Activated CD8-positive, alpha-beta T cell treated with anti-CD3 and anti-CD28 coated beads for 36 hours (primary cell): ENCODE results near the gene RAB40C. TPM values are rescaled to one million over a fixed set of nuclear protein-coding genes. Genes with fewer than 3 reads are reported as not detected.

Source experiments
- ATAC-seq: fragments of 200-7000 bp; cut with Tn5 transposase; one replicate; pipeline ENCODE4 v1.10.0; 2021; ENCODE audit warnings: mild to moderate bottlenecking, moderate library complexity
- CTCF ChIA-PET: fragments of 350-600 bp; sonication (Branson Sonifier 250); formaldehyde crosslinking; loops from one replicate; lab custom pipeline; 2021; ENCODE audit warnings: antibody characterized with exemption; lab: Charles Lee
- POLR2A ChIA-PET: fragments of 350-600 bp; sonication (Branson Sonifier 250); formaldehyde crosslinking; loops from one replicate; lab custom pipeline; 2021; ENCODE audit warnings: antibody characterized with exemption; lab: Charles Lee
- DNase-seq: peaks from one replicate; pipeline ENCODE4 v3.0.0-alpha.2; 2020
- H3K27ac Mint-ChIP-seq: one replicate; pipeline ENCODE4 v1.8.0; 2021; ENCODE audit warnings: mild to moderate bottlenecking, mixed read lengths
- H3K27me3 Mint-ChIP-seq: one replicate; pipeline ENCODE4 v1.8.0; 2021; ENCODE audit warnings: mixed read lengths
- H3K36me3 Mint-ChIP-seq: one replicate; pipeline ENCODE4 v1.8.0; 2021; ENCODE audit warnings: low read depth, mixed read lengths
- H3K4me1 Mint-ChIP-seq: one replicate; pipeline ENCODE4 v1.8.0; 2021; ENCODE audit warnings: low read depth, mixed read lengths
- H3K4me3 Mint-ChIP-seq: one replicate; pipeline ENCODE4 v1.8.0; 2021; ENCODE audit warnings: mild to moderate bottlenecking, moderate library complexity, mixed read lengths
- H3K9me3 Mint-ChIP-seq: one replicate; pipeline ENCODE4 v1.8.0; 2021; ENCODE audit warnings: mixed read lengths
- intact Hi-C: fragments of 100-400 bp; cut with micrococcal nuclease; formaldehyde crosslinking; loops from one replicate; pipeline ENCODE4 v1.10.0; 2022
- total RNA-seq, 2 experiments: library from RNA; stranded (reverse); gene quantifications; one replicate each; pipeline ENCODE4 v1.2.3, GENCODE V29; 2021
- TF ChIP-seq, protein P1 (sequence below): fragments of 200-600 bp; IDR thresholded peaks from one replicate; pipeline ENCODE4 v1.8.0; 2022; ENCODE audit warnings: antibody characterized with exemption, mild to moderate bottlenecking

Gene RAB40C
- total RNA-seq, 2 experiments from 2014 or later: 8.1 to 8.8 TPM

GRCh38 chr16:555528-556473 lies 34.1 kb upstream of the RAB40C start:
- TF ChIP-seq, protein P1, sequence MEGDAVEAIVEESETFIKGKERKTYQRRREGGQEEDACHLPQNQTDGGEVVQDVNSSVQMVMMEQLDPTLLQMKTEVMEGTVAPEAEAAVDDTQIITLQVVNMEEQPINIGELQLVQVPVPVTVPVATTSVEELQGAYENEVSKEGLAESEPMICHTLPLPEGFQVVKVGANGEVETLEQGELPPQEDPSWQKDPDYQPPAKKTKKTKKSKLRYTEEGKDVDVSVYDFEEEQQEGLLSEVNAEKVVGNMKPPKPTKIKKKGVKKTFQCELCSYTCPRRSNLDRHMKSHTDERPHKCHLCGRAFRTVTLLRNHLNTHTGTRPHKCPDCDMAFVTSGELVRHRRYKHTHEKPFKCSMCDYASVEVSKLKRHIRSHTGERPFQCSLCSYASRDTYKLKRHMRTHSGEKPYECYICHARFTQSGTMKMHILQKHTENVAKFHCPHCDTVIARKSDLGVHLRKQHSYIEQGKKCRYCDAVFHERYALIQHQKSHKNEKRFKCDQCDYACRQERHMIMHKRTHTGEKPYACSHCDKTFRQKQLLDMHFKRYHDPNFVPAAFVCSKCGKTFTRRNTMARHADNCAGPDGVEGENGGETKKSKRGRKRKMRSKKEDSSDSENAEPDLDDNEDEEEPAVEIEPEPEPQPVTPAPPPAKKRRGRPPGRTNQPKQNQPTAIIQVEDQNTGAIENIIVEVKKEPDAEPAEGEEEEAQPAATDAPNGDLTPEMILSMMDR: no peak
- intact Hi-C loops: no loop called here
- Mint-ChIP-seq H3K4me1 (no peaks in the 10 kb centered on the region), H3K27ac (no peak overlapping the region), H3K36me3 (no peaks in the 10 kb centered on the region), H3K27me3 (peaks cover 6% of the 10 kb centered on the region), H3K9me3 (no peaks in the 10 kb centered on the region), H3K4me3 (no peak overlapping the region)
- DNase-seq (no peak), ATAC-seq (no peak)
- POLR2A ChIA-PET: no interaction called here
- CTCF ChIA-PET: no interaction called here

GRCh38 chr16:556474-557173 lies 33.2 kb upstream of the RAB40C start:
- no peak for ATAC-seq
- Mint-ChIP-seq H3K9me3 (no peaks in the 10 kb centered on the region), H3K27me3 (peaks cover 6% of the 10 kb centered on the region), H3K4me1 (no peaks in the 10 kb centered on the region), H3K27ac (no peak overlapping the region), H3K4me3 (no peak overlapping the region), H3K36me3 (no peaks in the 10 kb centered on the region)
- ChIA-PET CTCF (no interaction called here), POLR2A (no interaction called here)
- TF ChIP-seq, protein P1: no peak
- intact Hi-C loops: no loop called here
- DNase-seq: no peak

DNA sequence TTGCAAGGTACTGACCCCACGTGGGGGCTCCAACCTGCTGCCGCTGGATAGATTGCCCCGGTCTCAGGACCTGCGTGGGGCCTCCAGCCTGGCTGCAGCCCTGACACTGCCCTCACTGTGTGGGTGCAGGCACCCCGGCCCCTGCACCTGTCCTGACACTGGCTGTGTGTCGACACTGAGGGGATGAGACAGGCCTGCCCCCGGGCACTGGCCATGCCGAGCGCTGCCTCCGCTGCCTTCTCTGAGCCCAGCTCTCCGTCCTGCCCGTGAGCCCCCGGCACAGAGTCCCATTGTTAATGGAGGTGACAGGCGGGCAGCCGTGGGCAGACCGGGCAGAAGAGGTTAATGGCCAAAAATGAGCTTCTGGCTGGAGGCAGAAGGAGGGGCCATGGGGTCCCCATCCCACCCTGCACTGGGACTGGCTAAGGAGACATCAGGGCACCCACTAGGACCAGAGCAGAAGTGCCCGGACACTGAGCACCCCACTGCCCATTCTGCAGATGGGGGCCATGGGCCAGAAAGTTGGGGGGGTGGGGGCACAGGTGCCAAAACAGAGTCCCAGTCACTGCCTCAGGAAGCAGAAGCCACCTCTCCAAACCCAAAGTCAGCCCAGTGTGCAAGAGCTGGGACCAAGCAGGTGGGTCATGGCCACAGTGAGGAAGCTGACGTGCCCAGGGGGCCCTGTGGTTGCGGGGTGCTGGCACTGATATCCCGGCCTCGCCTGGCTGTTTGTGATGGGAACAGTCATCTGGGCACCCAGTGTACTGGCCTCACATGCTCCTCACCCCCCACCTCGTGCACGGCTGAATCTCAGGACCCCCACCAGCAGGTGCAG lies 32.2 kb upstream of the RAB40C start:
- CTCF ChIA-PET: no interaction called here
- TF ChIP-seq, protein P1: no peak
- H3K36me3 Mint-ChIP-seq: no peaks in the 10 kb centered on the region

DNA sequence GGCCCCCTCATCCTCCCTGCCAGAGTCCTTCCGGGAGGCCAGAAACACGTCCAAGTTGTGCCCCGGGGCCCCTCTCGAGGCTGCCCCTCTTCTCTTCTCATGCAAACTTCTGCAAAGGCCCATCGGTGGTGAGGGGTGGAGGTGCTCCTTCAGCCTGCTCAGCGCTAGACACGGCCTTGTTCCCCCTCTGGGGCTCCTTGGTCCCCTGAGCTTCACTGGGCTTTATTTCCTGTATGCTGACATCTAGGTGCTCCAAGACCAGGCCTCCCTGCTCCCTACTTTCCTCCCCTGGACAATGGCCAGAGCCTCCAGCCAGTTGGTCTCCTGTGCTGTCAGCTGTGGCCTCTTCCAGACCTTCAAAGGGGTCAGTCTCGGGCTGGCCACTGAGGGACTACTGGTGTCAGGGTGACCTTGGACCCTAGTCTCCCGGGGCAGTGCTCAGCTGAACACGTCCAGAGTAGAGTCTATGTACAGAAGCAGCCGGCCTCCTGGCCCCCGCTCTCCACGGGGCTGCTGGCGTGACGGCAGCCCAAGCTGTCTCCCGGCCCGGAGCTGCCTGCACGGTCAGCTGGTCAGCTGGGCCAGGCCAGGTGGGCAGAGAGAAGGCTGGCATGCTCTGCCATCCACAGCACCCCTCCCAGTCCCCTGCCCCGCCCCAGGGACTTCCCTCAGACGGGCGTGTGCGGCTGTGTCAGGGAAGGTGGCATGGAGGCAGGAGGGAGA lies 31.4 kb upstream of the RAB40C start:
- ChIA-PET POLR2A (interaction anchor here (0.7 kb wide), 1 partner anchor 39 kb away, joined by 3 read pairs; no protein-coding TSS in a partner anchor), CTCF (no interaction called here)
- ATAC-seq (no peak), DNase-seq (no peak)
- TF ChIP-seq, protein P1: no peak
- intact Hi-C loops: no loop called here
- H3K27me3 Mint-ChIP-seq: peaks cover 6% of the 10 kb centered on the region
- H3K4me1 Mint-ChIP-seq: no peaks in the 10 kb centered on the region
- no peak overlapping the region for H3K27ac Mint-ChIP-seq
- no peaks in the 10 kb centered on the region for H3K36me3 Mint-ChIP-seq
- H3K9me3 Mint-ChIP-seq: no peaks in the 10 kb centered on the region
- H3K4me3 Mint-ChIP-seq: no peak overlapping the region

More for the DNA sequence above, 32.2 kb upstream of the RAB40C start:
- intact Hi-C loops: no loop called here
- no peak overlapping the region for H3K27ac Mint-ChIP-seq
- H3K9me3 Mint-ChIP-seq: no peaks in the 10 kb centered on the region
- no peaks in the 10 kb centered on the region for H3K4me1 Mint-ChIP-seq
- POLR2A ChIA-PET: interaction anchor here (0.7 kb wide), 1 partner anchor 38 kb away, joined by 3 read pairs; no protein-coding TSS in a partner anchor
- H3K27me3 Mint-ChIP-seq: peaks cover 6% of the 10 kb centered on the region
- DNase-seq (no peak), ATAC-seq (no peak)
- H3K4me3 Mint-ChIP-seq: no peak overlapping the region
